Omental fat pad (tissue), 4 donors: ENCODE measurements around the gene DPEP3. TPM values are rescaled to one million over a fixed set of nuclear protein-coding genes. Genes with fewer than 3 reads are reported as not detected.

Experiments
- ATAC-seq: fragments of 150-250 bp; one replicate; pipeline ENCODE4 v1.9.1; 2016; ENCODE audit warnings: mild to moderate bottlenecking, moderate library complexity; ENCODE audit not compliant: low FRiP score
- DNase-seq: peaks from one replicate; pipeline ENCODE4 v3.0.0-alpha.2; 2019; ENCODE audit warnings: low spot score
- CTCF ChIP-seq, 3 donors: fragments of 450-650 bp; IDR thresholded peaks; one replicate each; pipeline ENCODE4 v1.5.1; 2016 to 2017; ENCODE audit warnings: antibody characterized with exemption in 3 of 3, mild to moderate bottlenecking in 3 of 3, moderate library complexity in 2 of 3
- total RNA-seq, 4 donors: library from RNA; depleted of rRNA; stranded (reverse); fragments of >200 nt; gene quantifications; one replicate each; pipeline ENCODE4 v1.1.0, GENCODE V29; 2016

DPEP3 gene
- total RNA-seq, 4 donors from 2014 or later = 0.24 to 0.63 TPM; not detected in 2

- DNase-seq = no peak
- peak; percentile 57 for ATAC-seq
- no peak for TF ChIP-seq CTCF (IDR thresholded peaks at IDR 0.05)
Measured at GRCh38 chr16:67943619-67944504, 36.4 kb downstream of the DPEP3 start, which contains the start of gene LCAT. Gene LCAT (minus strand): TSS chr16:67944120. CDS start chr16:67944101, 19 bp downstream.

DNA sequence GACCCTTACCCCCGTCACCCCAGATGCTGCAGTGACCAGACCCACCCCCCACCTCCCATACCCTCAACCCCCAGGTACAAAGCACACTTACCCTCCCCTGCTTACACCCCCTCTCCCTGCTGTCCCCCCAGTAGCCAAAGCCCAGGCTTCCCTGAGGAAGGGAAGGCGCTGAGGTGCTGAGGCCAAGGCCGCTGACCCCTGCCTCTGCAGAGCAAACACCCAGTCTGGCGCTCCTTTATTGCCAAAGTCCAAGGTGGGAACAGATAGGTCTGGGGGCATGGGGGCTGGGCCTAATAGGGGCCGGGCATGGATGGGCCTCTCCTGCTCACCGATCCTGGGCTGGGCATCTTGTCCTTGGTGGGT, 37.1 kb downstream of the DPEP3 start:
- DNase-seq (no peak), ATAC-seq (no peak)
- TF ChIP-seq CTCF (IDR thresholded peaks at IDR 0.05) = no peak

DNA sequence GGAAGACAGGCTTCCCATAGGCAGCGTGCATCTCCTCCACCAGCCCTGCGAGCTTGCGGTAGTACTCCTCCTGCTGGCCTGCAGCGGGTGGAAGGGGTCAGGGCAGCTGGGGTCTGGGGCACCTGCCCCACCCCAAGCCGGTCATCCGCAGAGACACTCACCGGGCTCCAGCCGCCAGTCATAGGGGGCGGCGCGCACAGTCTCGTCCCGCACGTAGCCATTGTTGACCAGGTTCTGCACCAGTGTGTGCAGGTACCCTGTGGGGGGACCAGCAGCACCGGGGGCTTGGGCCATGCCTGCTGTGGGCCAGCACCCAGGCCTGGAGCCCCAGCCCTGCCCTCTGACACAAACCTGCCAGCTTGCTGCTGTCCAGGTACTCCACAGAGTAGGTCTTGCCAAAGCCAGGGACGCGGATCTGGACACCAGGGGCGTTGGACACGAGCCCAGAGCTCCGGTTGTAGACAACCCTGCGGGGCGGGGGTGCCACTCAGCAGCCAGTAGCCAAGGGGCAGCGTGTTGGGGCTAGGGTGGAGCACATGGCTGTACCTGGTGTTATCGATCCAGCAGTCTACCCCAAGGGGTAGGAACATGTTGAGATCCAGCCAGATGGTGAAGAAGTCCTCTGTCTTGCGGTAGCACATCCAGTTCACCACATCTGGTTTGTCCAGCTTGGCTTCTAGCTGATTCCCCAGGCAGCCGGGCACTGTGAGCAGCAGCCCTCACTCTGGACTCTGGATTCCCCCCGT, 37.6 kb downstream of the DPEP3 start:
- ATAC-seq = no peak
- no peak for TF ChIP-seq CTCF (IDR thresholded peaks at IDR 0.05)
- no peak for DNase-seq

DNA sequence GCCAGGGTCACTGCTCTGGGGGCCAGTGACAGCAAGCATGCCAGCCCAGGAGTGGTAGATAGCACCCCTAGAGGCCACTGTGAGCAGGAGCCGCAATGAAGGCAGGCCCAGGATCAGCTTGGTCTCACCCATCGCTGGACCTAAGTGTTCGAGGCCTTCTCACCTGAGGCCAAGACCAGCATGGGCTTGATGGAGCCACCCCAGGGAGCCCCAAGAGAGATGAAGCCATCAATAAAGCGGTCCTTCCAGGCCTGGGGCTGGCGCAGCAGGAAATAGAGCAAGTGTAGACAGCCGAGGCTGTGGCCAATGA, 38.1 kb downstream of the DPEP3 start:
- ATAC-seq (peak; percentile 32), DNase-seq (no peak)
- TF ChIP-seq CTCF (IDR thresholded peaks at IDR 0.05) = no peak

DNA sequence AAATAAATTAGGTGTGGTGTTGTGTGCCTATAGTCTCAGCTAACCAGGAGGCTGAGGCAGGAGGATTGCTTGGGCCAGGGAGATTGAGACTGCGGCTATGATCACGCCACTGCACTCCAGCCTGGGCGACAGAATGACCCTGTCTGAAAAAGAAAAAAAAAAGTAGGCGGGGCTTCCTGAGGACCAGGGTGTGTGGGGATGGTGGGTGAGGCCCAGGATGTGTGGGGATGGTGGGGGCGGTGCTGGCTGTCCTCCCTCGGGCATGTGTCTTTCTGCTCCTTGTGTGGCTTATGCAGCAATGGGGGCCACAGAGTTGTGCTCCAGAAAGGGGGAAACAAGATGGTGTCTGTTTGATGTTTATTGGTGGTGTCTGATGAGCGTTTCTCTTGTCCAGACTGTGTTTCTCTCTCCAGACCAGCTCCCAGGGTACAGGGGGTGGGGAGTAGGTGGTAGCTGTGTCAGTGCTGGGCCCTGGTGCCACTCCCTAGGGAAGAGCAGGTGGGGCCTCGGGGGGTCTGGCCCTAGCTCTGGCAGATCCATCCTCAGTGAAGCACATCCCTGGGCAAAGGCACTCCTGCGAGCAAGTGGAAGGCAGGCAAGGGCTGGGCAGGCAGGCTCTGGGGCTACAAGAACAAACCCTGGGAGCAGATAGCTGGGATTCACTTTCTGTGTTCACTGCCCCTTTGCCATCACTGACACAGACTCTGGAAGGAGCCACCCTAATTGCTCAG, 38.7 kb downstream of the DPEP3 start:
- ATAC-seq (no peak), DNase-seq (no peak)
- TF ChIP-seq CTCF (IDR thresholded peaks at IDR 0.05) = no peak

DNA sequence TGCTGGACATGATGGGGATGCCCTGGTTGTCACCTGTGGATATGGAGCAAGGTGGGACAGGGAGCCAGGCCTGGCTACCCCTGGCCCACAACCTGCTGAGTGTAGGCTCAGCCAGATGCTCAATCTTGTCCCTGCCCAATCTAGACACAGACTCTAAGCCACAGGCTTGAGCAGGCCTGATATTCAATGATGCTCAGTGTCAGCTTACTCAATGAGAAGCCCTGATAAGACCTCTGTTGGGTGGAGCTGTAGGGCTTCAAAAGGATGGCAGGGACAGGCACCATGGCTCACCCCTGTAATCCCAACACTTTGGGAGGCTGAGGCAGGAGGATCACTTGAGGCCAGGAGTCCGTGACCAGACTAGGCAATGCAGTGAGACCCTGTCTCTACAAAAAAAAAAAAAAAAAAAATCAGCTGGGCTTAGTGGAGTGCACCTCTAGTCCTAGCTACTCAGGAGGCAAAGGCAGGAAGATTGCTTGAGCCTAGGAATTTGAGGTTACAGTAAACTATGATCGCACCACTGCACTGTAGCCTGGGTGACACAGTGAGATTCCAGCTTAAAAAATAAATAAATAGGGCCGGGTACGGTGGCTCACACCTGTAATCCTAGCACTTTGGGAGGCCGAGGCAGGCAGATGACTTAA, 39.7 kb downstream of the DPEP3 start:
- DNase-seq = no peak
- no peak for TF ChIP-seq CTCF (IDR thresholded peaks at IDR 0.05)

More for the DNA sequence above, 39.7 kb downstream of the DPEP3 start:
- no peak for ATAC-seq
